IMR-90 (cell line): ENCODE measurements around the gene MBOAT1.

Experiments
- CEBPB ChIP-seq: IDR thresholded peaks from 2 replicates; pipeline ENCODE4 v1.6.1; 2012; ENCODE audit warnings: low read depth, low read length, improper control_type of control experiment
- CHD1 ChIP-seq: IDR thresholded peaks from 2 replicates; pipeline ENCODE4 v1.6.1; 2012; ENCODE audit warnings: low read depth, low read length, improper control_type of control experiment
- MAZ ChIP-seq: IDR thresholded peaks from 2 replicates; pipeline ENCODE4 v1.6.1; 2012; ENCODE audit warnings: low read depth, mild to moderate bottlenecking, low read length, improper control_type of control experiment, moderate library complexity, borderline replicate concordance
- MXI1 ChIP-seq: IDR thresholded peaks from 2 replicates; pipeline ENCODE4 v1.6.1; 2012; ENCODE audit warnings: low read depth, mild to moderate bottlenecking, low read length, moderate library complexity, borderline replicate concordance
- NFE2L2 ChIP-seq: fragments of 150-350 bp; IDR thresholded peaks from 2 replicates; pipeline ENCODE4 v1.6.1; 2016; ENCODE audit warnings: low read depth, mild to moderate bottlenecking, low read length
- POLR2A ChIP-seq: IDR thresholded peaks from 2 replicates; pipeline ENCODE4 v1.6.1; 2012; ENCODE audit warnings: mild to moderate bottlenecking, low read depth, low read length
- RAD21 ChIP-seq: IDR thresholded peaks from 2 replicates; pipeline ENCODE4 v1.6.1; 2012; ENCODE audit warnings: low read length, improper control_type of control experiment
- RCOR1 ChIP-seq: IDR thresholded peaks from 2 replicates; pipeline ENCODE4 v1.6.1; 2012; ENCODE audit warnings: mild to moderate bottlenecking, low read length, improper control_type of control experiment; ENCODE audit not compliant: insufficient replicate concordance
- RFX5 ChIP-seq: IDR thresholded peaks from 2 replicates; pipeline ENCODE4 v1.8.0; 2012; ENCODE audit warnings: low read depth, mild to moderate bottlenecking, low read length, moderate library complexity
- SMC3 ChIP-seq: fragments of 150-350 bp; IDR thresholded peaks from 2 replicates; pipeline ENCODE4 v1.6.1; 2016; ENCODE audit warnings: low read depth, mild to moderate bottlenecking, antibody characterized with exemption, low read length, moderate library complexity
- TF ChIP-seq, protein P1 (sequence below): conservative IDR thresholded peaks from 2 replicates; pipeline ENCODE4 v1.5.1; 2012; ENCODE audit warnings: mild to moderate bottlenecking, low read depth, low read length, improper control_type of control experiment

GRCh38 chr6:20147469-20147868, 64.8 kb downstream of the MBOAT1 start:
- TF ChIP-seq SMC3 (no peak), POLR2A (no peak), CEBPB (0 out of 2 replicates have a peak, but pooled peaks have one; percentile 3), RFX5 (no peak), CHD1 (no peak), RCOR1 (no peak), NFE2L2 (no peak), RAD21 (no peak), MXI1 (no peak), MAZ (no peak)
- TF ChIP-seq, protein P1, sequence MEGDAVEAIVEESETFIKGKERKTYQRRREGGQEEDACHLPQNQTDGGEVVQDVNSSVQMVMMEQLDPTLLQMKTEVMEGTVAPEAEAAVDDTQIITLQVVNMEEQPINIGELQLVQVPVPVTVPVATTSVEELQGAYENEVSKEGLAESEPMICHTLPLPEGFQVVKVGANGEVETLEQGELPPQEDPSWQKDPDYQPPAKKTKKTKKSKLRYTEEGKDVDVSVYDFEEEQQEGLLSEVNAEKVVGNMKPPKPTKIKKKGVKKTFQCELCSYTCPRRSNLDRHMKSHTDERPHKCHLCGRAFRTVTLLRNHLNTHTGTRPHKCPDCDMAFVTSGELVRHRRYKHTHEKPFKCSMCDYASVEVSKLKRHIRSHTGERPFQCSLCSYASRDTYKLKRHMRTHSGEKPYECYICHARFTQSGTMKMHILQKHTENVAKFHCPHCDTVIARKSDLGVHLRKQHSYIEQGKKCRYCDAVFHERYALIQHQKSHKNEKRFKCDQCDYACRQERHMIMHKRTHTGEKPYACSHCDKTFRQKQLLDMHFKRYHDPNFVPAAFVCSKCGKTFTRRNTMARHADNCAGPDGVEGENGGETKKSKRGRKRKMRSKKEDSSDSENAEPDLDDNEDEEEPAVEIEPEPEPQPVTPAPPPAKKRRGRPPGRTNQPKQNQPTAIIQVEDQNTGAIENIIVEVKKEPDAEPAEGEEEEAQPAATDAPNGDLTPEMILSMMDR, result no peak
